GM13977 (cell line): Measurements from ENCODE around the gene HS2ST1.
"Not testable (repeated sequence)": the region's sequence is repeated elsewhere in the genome, so short reads cannot be mapped to it uniquely, and the experiment has no call there.

ENCODE experiments used
- DNase-seq: peaks from one replicate; pipeline ENCODE4 v3.0.0; 2012; ENCODE audit warnings: low spot score
- CTCF ChIP-seq: IDR thresholded peaks from 2 replicates; pipeline ENCODE4 v1.5.1; 2012; ENCODE audit warnings: mild to moderate bottlenecking, control low read depth; ENCODE audit not compliant: insufficient read depth; ENCODE audit errors: extremely low read depth, missing control alignments
- in situ Hi-C: fragments of 300-500 bp; cut with MboI; formaldehyde crosslinking; loops from one replicate; pipeline ENCODE4 v1.12.0; 2022; ENCODE audit warnings: low sequenced_read_pairs, low pct_unique_long_range_greater_than_20kb, mixed read lengths, inconsistent platforms; ENCODE audit not compliant: unreplicated experiment

Gene HS2ST1

GRCh38 chr1:86950712-86951419, 36.4 kb downstream of the HS2ST1 start:
- in situ Hi-C loops: no loop called here
- TF ChIP-seq CTCF: no peak
- DNase-seq: no peak

DNA sequence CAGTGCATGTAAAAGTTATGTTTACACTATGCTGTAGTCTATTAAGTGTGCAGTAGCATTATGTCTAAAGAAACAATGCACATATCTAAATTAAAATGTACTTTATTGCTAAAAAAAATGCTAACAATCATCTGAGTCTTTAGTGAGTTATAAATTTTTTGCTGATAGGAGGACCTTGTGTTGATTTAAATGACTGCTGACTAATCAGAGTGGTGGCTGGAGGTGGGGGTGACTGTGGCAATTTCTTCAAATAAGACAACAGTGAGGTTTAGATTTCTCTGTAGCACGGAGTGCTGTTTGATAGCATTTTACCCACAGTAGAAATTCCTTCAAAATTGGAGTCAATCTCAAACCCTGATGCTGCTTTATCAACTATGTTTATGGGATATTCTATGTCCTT, 37.0 kb downstream of the HS2ST1 start:
- TF ChIP-seq CTCF: no peak
- in situ Hi-C loops: no loop called here

GRCh38 chr1:86953167-86953566, 38.7 kb downstream of the HS2ST1 start:
- DNase-seq: no peak
- no peak for TF ChIP-seq CTCF
- in situ Hi-C loops: no loop called here

More for the DNA sequence above, 37.0 kb downstream of the HS2ST1 start:
- DNase-seq: no peak

- no peak for TF ChIP-seq CTCF
- no peak for DNase-seq
- in situ Hi-C loops: no loop called here
Observed at GRCh38 chr1:86955678-86956077, 41.2 kb downstream of the HS2ST1 start.

DNA sequence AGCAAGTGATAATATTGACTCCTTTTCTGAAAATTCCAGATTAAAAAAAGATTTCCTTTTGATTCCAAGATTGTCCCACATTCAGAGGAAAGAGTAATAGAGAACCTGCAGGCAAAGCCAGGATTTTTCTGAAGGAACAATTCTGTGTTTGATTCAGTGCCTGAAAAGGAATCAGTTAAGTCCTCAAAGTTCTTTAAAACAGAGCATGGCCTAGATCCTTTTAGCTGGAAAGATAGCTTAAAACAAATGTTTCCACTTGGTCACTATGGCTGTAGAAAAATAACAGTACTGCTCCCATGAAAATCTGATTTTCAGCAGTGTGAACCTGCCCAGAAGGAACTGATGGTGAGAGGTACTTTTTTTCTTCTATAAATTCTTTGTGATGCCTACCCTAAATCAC, 41.8 kb downstream of the HS2ST1 start:
- DNase-seq: no peak
- TF ChIP-seq CTCF: no peak
- in situ Hi-C loops: no loop called here

- in situ Hi-C loops: no loop called here
- no peak for TF ChIP-seq CTCF
Observed at GRCh38 chr1:86957221-86957620, 42.8 kb downstream of the HS2ST1 start.

GRCh38 chr1:86960548-86960947, 46.1 kb downstream of the HS2ST1 start:
- in situ Hi-C loops: no loop called here
- no peak for TF ChIP-seq CTCF
- no peak for DNase-seq

More at GRCh38 chr1:86957221-86957620, 42.8 kb downstream of the HS2ST1 start:
- DNase-seq: no peak

DNA sequence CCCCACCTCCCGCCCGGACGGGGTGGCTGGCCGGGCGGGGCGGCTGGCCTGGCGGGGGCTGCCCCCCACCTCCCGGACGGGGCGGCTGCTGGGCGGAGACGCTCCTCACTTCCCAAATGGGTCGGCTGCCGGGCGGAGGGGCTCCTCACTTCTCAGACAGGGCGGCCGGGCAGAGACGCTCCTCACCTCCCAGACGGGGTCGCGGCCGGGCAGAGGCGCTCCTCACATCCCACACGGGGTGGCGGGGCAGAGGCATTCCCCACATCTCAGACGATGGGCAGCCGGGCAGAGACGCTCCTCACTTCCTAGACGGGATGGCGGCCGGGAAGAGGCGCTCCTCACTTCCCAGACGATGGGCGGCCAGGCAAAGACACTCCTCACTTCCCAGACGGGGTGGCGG, 49.4 kb downstream of the HS2ST1 start:
- DNase-seq, in situ Hi-C loops: not testable (repeated sequence)
